Type B pancreatic cell (in vitro differentiated cells): ENCODE data around the gene SLC66A2. TPM values are rescaled to one million over a fixed set of nuclear protein-coding genes. Genes with fewer than 3 reads are reported as not detected.

Experiments used
- DNase-seq: peaks from one replicate; pipeline ENCODE4 v3.0.0; 2021; ENCODE audit warnings: mixed read lengths; ENCODE audit not compliant: unreplicated experiment; ENCODE audit errors: extremely low spot score
- H3K27ac Mint-ChIP-seq: 2 replicates; pipeline ENCODE4 v1.8.0; 2021; ENCODE audit warnings: mild to moderate bottlenecking, mixed read lengths
- H3K27me3 Mint-ChIP-seq: 2 replicates; pipeline ENCODE4 v1.8.0; 2021; ENCODE audit warnings: mixed read lengths
- H3K36me3 Mint-ChIP-seq: 2 replicates; pipeline ENCODE4 v1.8.0; 2021; ENCODE audit warnings: mixed read lengths
- H3K4me1 Mint-ChIP-seq: one replicate; pipeline ENCODE4 v1.8.0; 2021; ENCODE audit warnings: mixed read lengths; ENCODE audit not compliant: unreplicated experiment
- H3K4me3 Mint-ChIP-seq: 2 replicates; pipeline ENCODE4 v1.8.0; 2021; ENCODE audit warnings: mild to moderate bottlenecking, mixed read lengths
- H3K9me3 Mint-ChIP-seq: 2 replicates; pipeline ENCODE4 v1.8.0; 2021; ENCODE audit warnings: mixed read lengths
- total RNA-seq: library from RNA; stranded (reverse); gene quantifications from 2 replicates; pipeline ENCODE4 v1.2.1, GENCODE V29; 2021; ENCODE audit warnings: low replicate concordance
- TF ChIP-seq, protein P1 (sequence below): fragments of 200-600 bp; sonication (generic); conservative IDR thresholded peaks from 2 replicates; pipeline ENCODE4 v1.5.0; 2021; ENCODE audit warnings: antibody characterized with exemption, mild to moderate bottlenecking

Gene SLC66A2
- total RNA-seq, 1 donor from 2014 or later = 39.7 TPM

- DNase-seq = peak; percentile 64
- H3K36me3 Mint-ChIP-seq = peaks cover 24% of the 10 kb centered on the region
- H3K4me1 Mint-ChIP-seq = peaks cover 21% of the 10 kb centered on the region
- no peak overlapping the region for H3K27ac Mint-ChIP-seq
- no peak overlapping the region for H3K4me3 Mint-ChIP-seq
- H3K9me3 Mint-ChIP-seq = no peaks in the 10 kb centered on the region
- TF ChIP-seq, protein P1, sequence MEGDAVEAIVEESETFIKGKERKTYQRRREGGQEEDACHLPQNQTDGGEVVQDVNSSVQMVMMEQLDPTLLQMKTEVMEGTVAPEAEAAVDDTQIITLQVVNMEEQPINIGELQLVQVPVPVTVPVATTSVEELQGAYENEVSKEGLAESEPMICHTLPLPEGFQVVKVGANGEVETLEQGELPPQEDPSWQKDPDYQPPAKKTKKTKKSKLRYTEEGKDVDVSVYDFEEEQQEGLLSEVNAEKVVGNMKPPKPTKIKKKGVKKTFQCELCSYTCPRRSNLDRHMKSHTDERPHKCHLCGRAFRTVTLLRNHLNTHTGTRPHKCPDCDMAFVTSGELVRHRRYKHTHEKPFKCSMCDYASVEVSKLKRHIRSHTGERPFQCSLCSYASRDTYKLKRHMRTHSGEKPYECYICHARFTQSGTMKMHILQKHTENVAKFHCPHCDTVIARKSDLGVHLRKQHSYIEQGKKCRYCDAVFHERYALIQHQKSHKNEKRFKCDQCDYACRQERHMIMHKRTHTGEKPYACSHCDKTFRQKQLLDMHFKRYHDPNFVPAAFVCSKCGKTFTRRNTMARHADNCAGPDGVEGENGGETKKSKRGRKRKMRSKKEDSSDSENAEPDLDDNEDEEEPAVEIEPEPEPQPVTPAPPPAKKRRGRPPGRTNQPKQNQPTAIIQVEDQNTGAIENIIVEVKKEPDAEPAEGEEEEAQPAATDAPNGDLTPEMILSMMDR = no peak
- no peaks in the 10 kb centered on the region for H3K27me3 Mint-ChIP-seq
These were observed 7.8 kb downstream of the SLC66A2 start for GRCh38 chr18:79943608-79944125.

GRCh38 chr18:79942786-79943607, 8.5 kb downstream of the SLC66A2 start:
- peak; percentile 58 for DNase-seq
- Mint-ChIP-seq H3K4me1 (peaks cover 20% of the 10 kb centered on the region), H3K27ac (no peak overlapping the region), H3K9me3 (no peaks in the 10 kb centered on the region), H3K27me3 (no peaks in the 10 kb centered on the region), H3K4me3 (no peak overlapping the region), H3K36me3 (peaks cover 27% of the 10 kb centered on the region)
- TF ChIP-seq, protein P1 = no peak

- DNase-seq = peak; percentile 37
- H3K4me1 Mint-ChIP-seq = peaks cover 19% of the 10 kb centered on the region
- no peak overlapping the region for H3K27ac Mint-ChIP-seq
- H3K36me3 Mint-ChIP-seq = peaks cover 32% of the 10 kb centered on the region
- no peaks in the 10 kb centered on the region for H3K9me3 Mint-ChIP-seq
- TF ChIP-seq, protein P1 = no peak
- no peaks in the 10 kb centered on the region for H3K27me3 Mint-ChIP-seq
- H3K4me3 Mint-ChIP-seq = no peak overlapping the region
These were observed 9.2 kb downstream of the SLC66A2 start for GRCh38 chr18:79942211-79942610.

DNA sequence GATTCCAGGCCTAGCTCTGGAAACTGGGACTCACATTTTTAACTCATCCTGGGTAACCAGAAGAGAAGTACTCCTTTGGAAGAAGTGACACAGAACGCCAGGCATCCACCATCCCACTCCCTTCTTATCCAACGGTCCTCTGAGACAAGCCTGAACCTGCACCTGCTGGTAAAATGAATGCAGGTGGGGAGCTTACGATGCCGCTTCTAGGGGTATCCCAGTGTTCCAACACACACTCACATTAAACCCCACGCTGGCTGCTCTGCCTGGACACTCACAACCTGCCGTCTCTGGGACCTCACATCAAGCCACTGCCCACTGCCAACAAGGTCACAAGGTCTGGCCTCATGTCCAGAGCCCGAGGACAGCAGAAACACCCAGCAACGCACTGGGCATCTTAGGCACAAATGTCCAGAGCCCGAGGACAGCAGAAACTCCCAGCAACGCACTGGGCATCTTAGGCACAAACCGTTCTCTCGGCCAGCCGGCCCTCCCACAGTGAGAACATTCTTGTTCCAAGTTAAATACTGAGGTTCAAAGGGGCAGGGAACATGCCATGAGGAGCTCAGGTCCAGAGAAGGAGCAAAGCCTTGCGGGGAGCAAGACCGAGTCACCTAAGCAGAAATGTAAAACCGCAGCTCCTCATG, 9.9 kb downstream of the SLC66A2 start:
- peaks cover 36% of the 10 kb centered on the region for H3K36me3 Mint-ChIP-seq
- DNase-seq = peak; percentile 37
- H3K9me3 Mint-ChIP-seq = no peaks in the 10 kb centered on the region
- H3K4me1 Mint-ChIP-seq = peaks cover 16% of the 10 kb centered on the region
- TF ChIP-seq, protein P1 = no peak
- no peak overlapping the region for H3K4me3 Mint-ChIP-seq
- no peaks in the 10 kb centered on the region for H3K27me3 Mint-ChIP-seq
- no peak overlapping the region for H3K27ac Mint-ChIP-seq

DNA sequence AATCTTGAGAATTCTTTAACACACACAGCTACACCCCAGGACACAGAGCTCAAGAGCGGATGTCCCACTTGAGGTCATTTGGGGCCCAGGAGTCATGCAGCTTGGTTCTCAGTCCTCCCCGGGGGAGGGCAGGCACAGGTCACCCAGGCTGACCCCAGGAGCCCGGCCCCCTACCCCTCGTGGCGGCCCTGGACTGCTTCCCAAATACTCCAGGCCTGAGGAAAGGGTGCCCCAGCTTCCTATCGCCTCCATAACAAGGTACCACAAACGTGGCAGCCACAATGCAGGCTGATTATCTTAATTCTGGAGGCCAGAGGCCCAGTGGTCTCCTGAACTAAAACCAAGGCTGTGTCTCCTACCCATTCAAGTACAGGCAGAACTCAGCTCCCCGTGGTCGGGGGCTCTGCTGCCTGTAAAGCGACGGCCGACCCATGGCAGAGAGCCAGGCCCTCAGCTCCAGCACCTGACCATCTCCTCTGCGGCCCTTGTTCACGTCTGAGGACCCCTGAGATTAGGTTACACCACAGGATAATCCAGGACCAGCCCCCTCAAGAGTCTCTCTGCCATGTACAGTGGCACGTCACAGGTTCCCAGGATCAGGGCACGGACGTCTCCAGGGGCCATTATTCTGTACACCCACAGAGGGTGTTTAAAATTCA, 10.5 kb downstream of the SLC66A2 start:
- TF ChIP-seq, protein P1 = no peak
- Mint-ChIP-seq H3K27me3 (no peaks in the 10 kb centered on the region), H3K27ac (no peak overlapping the region), H3K4me3 (no peak overlapping the region), H3K9me3 (no peaks in the 10 kb centered on the region), H3K4me1 (peaks cover 13% of the 10 kb centered on the region), H3K36me3 (peaks cover 40% of the 10 kb centered on the region)
- peak; percentile 55 for DNase-seq
